GM19351 (cell line): ENCODE measurements around the gene CARMIL1.
"Not testable (repeated sequence)": the region's sequence is repeated elsewhere in the genome, so short reads cannot be mapped to it uniquely, and the experiment has no call there.

Experiments
- ATAC-seq: cut with Tn5 transposase; IDR thresholded peaks from one replicate; pipeline ENCODE4 v1.9.1; 2021; ENCODE audit warnings: mild to moderate bottlenecking, moderate library complexity; ENCODE audit not compliant: unreplicated experiment

The CARMIL1 gene

DNA sequence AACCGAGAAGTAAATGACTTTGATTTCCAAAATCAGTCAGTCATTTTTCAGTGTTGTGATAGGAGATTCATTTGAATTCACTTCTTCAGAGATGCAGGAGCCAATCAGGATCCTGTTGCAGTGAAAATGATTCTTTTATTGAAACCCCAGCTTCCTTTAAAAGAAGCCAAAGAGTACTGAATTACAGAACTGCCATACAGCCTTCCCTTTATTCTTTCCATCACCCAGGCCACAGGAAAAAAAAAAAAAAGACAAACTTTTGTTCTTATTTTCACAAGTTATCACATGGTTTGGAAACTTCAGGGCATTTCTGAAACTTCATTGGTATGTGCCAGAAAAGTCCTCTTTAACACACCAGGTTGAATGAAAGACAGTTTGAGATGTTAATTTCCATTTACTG lies 1.8 kb upstream of the CARMIL1 start:
- ATAC-seq: no peak

GRCh38 chr6:25277857-25278256 lies 1.3 kb upstream of the CARMIL1 start:
- ATAC-seq: no peak

- peak; percentile 44 for ATAC-seq
Observed at GRCh38 chr6:25278261-25278913, 787 bp upstream of the CARMIL1 start.

- no peak for ATAC-seq
Observed at GRCh38 chr6:25279748-25280343, 672 bp downstream of the CARMIL1 start.

GRCh38 chr6:25280344-25281074 lies 1.3 kb downstream of the CARMIL1 start:
- no peak for ATAC-seq

- no peak for ATAC-seq
Observed at GRCh38 chr6:25286891-25287290, 7.7 kb downstream of the CARMIL1 start.

- ATAC-seq: no peak
Observed at GRCh38 chr6:25287941-25288340, 8.8 kb downstream of the CARMIL1 start.

DNA sequence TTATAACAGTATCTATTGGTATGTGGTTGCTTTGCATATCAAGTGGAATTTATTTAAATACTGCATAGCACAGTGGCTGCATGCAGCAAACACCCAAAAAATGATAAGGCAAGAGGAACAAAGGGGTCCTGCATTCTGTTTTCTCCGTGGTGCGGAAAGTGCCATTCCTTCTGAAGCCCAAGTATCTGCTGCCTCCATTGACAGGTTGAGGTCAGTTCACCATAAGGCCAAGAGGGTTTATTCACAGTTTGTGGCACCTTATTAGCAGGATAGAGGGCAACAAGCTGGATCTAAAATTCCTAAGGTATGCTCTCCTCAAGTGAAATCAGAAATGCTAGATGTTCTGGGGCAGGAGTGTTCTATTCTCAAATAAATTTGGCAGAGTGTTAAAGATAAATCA lies 9.3 kb downstream of the CARMIL1 start:
- ATAC-seq: no peak

- no peak for ATAC-seq
Observed at GRCh38 chr6:25290306-25291060, 11.3 kb downstream of the CARMIL1 start.

- no peak for ATAC-seq
Observed at GRCh38 chr6:25292384-25292783, 13.2 kb downstream of the CARMIL1 start.

- no peak for ATAC-seq
Observed at GRCh38 chr6:25295651-25296050, 16.5 kb downstream of the CARMIL1 start.

DNA sequence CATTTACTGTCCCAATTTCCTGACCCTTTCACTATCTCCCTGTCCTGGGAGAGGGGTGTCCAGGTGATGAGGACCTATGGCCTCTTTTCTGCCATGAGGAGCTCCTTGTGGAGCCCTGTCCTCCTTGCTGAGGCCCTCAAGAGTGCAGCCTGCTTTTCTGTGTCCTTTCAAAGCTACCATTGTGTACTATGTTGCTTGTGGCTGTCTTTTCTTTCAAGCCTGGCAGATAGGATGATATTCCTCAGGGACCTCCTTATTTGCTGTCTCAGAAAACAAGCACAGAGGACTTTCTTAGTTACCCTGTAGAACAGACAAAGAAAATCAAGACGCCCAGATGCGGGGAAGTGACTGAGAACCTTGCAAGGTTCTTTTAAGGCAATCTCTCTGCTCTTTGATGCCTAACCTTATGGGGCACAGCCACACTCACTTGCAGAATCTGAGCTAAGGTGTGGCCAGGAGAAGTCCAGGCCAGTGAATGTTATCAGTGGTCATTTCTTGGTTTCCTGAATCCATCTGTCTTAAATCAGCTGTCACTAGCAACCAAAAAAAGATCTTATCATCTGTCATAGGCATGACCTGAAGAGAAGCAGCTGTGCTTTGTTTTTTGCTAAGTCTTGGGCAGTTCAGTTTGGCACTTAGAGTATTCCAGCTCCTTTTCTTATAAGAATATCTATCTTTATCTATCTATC lies 17.2 kb downstream of the CARMIL1 start:
- ATAC-seq: no peak

DNA sequence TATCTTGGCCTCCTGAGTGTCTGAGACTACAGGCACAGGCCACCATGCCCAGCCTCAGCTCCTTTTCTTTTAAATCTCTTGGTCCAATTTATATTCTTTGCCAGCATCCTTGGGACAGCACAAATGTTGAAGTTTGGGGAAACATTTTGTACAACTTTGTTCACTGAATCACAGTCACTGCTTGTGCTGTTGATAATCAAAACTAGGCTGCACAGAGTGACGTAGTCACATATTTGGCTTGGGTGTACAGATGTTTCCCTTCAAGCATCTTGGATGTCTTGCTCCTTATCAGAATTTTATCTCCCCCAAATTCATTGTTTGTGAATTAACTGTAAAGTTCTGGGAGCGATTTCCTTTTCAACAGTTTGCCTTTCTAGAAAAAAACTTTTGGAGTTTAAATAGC lies 17.9 kb downstream of the CARMIL1 start:
- no peak for ATAC-seq

- no peak for ATAC-seq
Observed at GRCh38 chr6:25297823-25298522, 18.8 kb downstream of the CARMIL1 start.

- not testable (repeated sequence) for ATAC-seq
Observed at GRCh38 chr6:25298523-25298865, 19.3 kb downstream of the CARMIL1 start.

GRCh38 chr6:25301362-25301761 lies 22.2 kb downstream of the CARMIL1 start:
- no peak for ATAC-seq

DNA sequence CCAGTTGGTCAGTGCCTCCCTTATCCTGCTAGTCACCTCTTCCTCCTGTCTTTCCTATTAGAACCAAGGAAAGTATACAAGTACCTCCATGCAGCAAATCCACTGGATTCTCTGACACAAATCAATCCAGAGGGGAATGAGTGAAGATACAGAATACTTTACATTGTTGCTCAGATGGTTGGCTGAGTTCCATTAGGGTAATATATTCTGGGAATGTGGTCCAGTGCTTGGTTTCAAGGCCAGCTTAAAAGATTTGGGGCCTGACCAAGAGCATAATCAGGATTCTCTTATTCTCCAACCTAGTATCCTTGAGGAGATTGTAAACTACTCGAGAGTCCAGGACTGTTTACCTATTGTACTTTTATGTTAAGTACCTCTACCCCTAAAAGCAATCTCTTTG lies 23.0 kb downstream of the CARMIL1 start:
- ATAC-seq: no peak

DNA sequence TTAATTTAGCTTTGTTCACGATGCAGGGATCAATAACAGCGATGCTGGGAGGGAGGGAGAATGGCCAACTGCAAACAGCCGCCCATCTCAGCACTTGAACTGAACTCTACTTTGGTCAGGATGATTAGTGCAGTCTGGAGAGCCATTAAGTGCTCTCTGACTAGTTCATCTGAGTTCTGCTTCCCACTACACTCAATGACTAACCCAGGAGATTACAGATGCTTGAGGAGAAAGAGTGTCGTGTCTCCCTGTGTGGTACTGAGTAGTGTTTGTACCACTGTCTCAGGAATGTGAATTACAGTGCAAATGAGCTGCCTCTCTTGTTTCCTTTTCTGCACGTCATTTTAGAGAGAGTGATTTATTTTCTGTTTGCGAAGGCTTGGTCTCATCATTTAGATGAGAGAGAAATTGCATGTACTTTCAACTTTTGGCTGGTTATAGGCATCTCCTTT lies 23.5 kb downstream of the CARMIL1 start:
- ATAC-seq: no peak

DNA sequence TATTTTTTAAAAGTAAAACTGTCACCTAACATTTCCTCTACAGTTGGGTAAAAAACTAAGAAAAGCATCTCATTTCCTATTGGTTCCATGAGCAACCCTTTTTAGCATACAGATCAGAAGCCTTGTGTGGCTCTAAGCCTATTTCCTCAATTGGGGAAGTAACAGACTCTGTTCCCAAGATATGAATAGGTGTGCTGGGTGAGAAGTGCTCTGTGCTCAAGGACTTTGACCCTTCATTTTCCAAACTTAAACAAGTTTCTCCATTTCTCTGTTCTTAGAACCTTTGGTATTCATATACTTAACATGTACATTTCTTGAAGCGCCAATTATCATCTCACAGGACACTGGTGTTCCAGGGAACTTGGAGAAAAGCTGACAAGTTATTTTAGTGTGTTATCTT lies 24.1 kb downstream of the CARMIL1 start:
- no peak for ATAC-seq

DNA sequence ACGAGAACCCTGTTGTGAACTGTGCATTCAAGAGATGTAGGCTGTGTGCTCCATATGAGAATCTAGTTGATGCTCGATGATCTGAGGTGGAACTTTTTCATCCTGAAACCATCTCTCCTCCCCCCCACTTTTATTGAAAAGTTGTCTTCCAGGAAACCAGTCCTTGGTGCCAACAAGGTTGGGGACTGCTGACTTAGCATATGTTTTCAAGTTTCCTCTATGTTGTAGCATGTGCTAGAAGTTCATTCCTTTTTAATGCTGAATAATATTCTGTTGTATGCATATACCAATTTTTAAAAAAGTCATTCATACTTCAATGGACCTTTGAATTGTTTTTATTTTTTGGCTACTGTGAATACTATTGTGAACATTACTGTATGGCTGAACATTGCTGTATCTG lies 27.2 kb downstream of the CARMIL1 start:
- no peak for ATAC-seq
